ENCODE results near the gene LCOR. TPM values are rescaled to one million over a fixed set of nuclear protein-coding genes. Genes with fewer than 3 reads are reported as not detected.
"Not testable (repeated sequence)": the region's sequence is repeated elsewhere in the genome, so short reads cannot be mapped to it uniquely, and the experiment has no call there.

Gene LCOR
- total and polyA plus RNA-seq, 4 donors = 2.5 to 31.2 (median 14.5) TPM

- no peaks in the 10 kb centered on the region for H3K9me3 ChIP-seq (ENCODE audit: control insufficient read depth in 4 of 4, low read length in 3 of 4)
- no peak overlapping the region for H3K4me3 ChIP-seq (ENCODE audit: low read depth in 1 of 3, low read length in 3 of 3)
- no peak overlapping the region for H3K9ac ChIP-seq (ENCODE audit: low read depth in 1 of 2, low read length in 2 of 2)
- no peaks in the 10 kb centered on the region for H3K27me3 ChIP-seq (ENCODE audit: control insufficient read depth in 4 of 4, insufficient read depth in 4 of 4, low read length in 3 of 4)
- no peak for TF ChIP-seq GABPA (IDR thresholded peaks at IDR 0.05 in 1 of 2, conservative IDR thresholded peaks at IDR 0.05 in 1 of 2)
- TF ChIP-seq NR2F2 (IDR thresholded peaks at IDR 0.05) = no peak
- TF ChIP-seq RAD21 (IDR thresholded peaks at IDR 0.05) = no peak
- TF ChIP-seq SP1 (IDR thresholded peaks at IDR 0.05) = no peak
- no peak for TF ChIP-seq ATF3 (IDR thresholded peaks at IDR 0.05)
- TF ChIP-seq MAX (IDR thresholded peaks at IDR 0.05) = no peak
- no peak for TF ChIP-seq HNF4A (conservative IDR thresholded peaks at IDR 0.05)
- no peak for TF ChIP-seq FOXA2 (IDR thresholded peaks at IDR 0.05)
- no peak for TF ChIP-seq EGR1 (IDR thresholded peaks at IDR 0.05; ENCODE audit: low read depth in 2 of 2)
- no peak for TF ChIP-seq RXRA (IDR thresholded peaks at IDR 0.05)
- no peak for TF ChIP-seq JUND (IDR thresholded peaks at IDR 0.05)
- no peak for TF ChIP-seq FOXA1 (IDR thresholded peaks at IDR 0.05)
- no peak for TF ChIP-seq YY1 (IDR thresholded peaks at IDR 0.05)
- no peak for TF ChIP-seq ZBTB33 (IDR thresholded peaks at IDR 0.05)
- H3K36me3 ChIP-seq (ENCODE audit: control insufficient read depth in 4 of 4, insufficient read depth in 3 of 4, low read depth in 1 of 4, low read length in 3 of 4) = no peaks in the 10 kb centered on the region
- DNase-seq (ENCODE audit: low spot score) = no peak
- no peak overlapping the region for H3K27ac ChIP-seq (ENCODE audit: low read depth in 1 of 2, low read length in 2 of 2)
- no peaks in the 10 kb centered on the region for H3K4me1 ChIP-seq (ENCODE audit: control insufficient read depth in 4 of 4, insufficient read depth in 4 of 4, low read length in 3 of 4)
- 83% methylated on average over 1 of the region's 1 CpG for WGBS
Observed at GRCh38 chr10:96814264-96814663, 17.8 kb upstream of the LCOR start.

GRCh38 chr10:96818971-96819370, 13.1 kb upstream of the LCOR start:
- H3K27ac ChIP-seq (ENCODE audit: low read depth in 1 of 2, low read length in 2 of 2); H3K4me1 ChIP-seq (ENCODE audit: control insufficient read depth in 4 of 4, insufficient read depth in 4 of 4, low read length in 3 of 4); H3K9ac ChIP-seq (ENCODE audit: low read depth in 1 of 2, low read length in 2 of 2); DNase-seq (ENCODE audit: low spot score); H3K36me3 ChIP-seq (ENCODE audit: control insufficient read depth in 4 of 4, insufficient read depth in 3 of 4, low read depth in 1 of 4, low read length in 3 of 4); H3K27me3 ChIP-seq (ENCODE audit: control insufficient read depth in 4 of 4, insufficient read depth in 4 of 4, low read length in 3 of 4); H3K4me3 ChIP-seq (ENCODE audit: low read depth in 1 of 3, low read length in 3 of 3); H3K9me3 ChIP-seq (ENCODE audit: control insufficient read depth in 4 of 4, low read length in 3 of 4): not testable (repeated sequence)
- 93% methylated on average over 12 of the region's 12 CpGs for WGBS

GRCh38 chr10:96820765-96821164, 11.3 kb upstream of the LCOR start:
- H3K36me3 ChIP-seq (ENCODE audit: control insufficient read depth in 4 of 4, insufficient read depth in 3 of 4, low read depth in 1 of 4, low read length in 3 of 4) = no peaks in the 10 kb centered on the region
- 66% methylated on average over 5 of the region's 5 CpGs for WGBS
- no peaks in the 10 kb centered on the region for H3K4me1 ChIP-seq (ENCODE audit: control insufficient read depth in 4 of 4, insufficient read depth in 4 of 4, low read length in 3 of 4)
- TF ChIP-seq REST (IDR thresholded peaks at IDR 0.05) (no peak), GABPA (IDR thresholded peaks at IDR 0.05 in 1 of 2, conservative IDR thresholded peaks at IDR 0.05 in 1 of 2) (no peak), EGR1 (IDR thresholded peaks at IDR 0.05; ENCODE audit: low read depth in 2 of 2) (no peak), JUND (IDR thresholded peaks at IDR 0.05) (no peak), HNF4A (conservative IDR thresholded peaks at IDR 0.05) (peak; percentile 21 to 51), FOXA2 (IDR thresholded peaks at IDR 0.05) (no peak)
- DNase-seq (ENCODE audit: low spot score) = no peak
- H3K4me3 ChIP-seq (ENCODE audit: low read depth in 1 of 3, low read length in 3 of 3) = no peak overlapping the region
- no peaks in the 10 kb centered on the region for H3K27me3 ChIP-seq (ENCODE audit: control insufficient read depth in 4 of 4, insufficient read depth in 4 of 4, low read length in 3 of 4)
- peak overlapping the region in 1 of 2 donors; percentile 16 for H3K9ac ChIP-seq (ENCODE audit: low read depth in 1 of 2, low read length in 2 of 2)
- H3K27ac ChIP-seq (ENCODE audit: low read depth in 1 of 2, low read length in 2 of 2) = no peak overlapping the region
- H3K9me3 ChIP-seq (ENCODE audit: control insufficient read depth in 4 of 4, low read length in 3 of 4) = no peaks in the 10 kb centered on the region
